A204.1 (cell line): Measurements from ENCODE around the gene ANXA6.

ENCODE experiments used
- FAIRE-seq: peaks from 2 replicates; lab custom pipeline; 2012; peaks lifted over from hg19 to GRCh38; lab: Jason Lieb, UNC

The ANXA6 gene

DNA sequence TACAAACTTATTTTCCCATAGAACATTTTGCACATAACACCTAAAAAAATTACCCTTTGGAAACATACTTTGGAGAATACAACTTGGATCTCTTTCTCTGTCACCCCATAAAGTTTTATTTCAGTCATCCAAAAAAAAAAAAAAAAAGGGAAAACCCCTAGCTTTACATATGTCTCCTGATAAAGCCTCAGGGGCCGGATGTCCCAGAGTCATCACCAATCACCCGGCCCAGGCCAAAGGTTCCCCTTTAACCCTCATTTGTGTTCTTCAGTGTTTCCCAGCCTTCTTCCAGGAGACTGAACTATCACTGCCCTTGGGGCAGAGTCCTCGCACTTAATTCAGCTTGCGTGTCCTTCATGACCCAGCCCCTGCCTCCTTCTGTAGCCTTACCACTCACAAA lies 28.8 kb downstream of the ANXA6 start:
- FAIRE-seq, result no peak

DNA sequence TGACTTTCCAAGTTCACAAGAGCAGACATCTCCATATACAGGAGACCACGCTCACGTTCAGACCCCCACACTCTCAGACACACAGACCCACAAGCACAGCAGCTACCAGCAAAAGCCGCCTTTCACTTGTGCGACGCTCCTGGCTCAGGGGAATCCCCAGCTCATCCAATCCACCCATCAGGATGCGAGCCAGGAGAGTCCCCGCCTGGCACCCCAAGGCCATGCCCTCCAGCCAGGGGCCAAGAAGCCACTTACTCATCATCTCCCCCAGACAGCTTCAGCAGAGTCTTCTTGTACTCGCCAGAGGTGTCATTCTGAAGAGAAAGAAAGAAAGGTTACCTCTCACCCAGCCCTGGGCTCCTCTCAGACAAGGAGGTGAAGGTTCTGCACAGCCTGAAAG lies 29.7 kb downstream of the ANXA6 start:
- FAIRE-seq, result no peak

DNA sequence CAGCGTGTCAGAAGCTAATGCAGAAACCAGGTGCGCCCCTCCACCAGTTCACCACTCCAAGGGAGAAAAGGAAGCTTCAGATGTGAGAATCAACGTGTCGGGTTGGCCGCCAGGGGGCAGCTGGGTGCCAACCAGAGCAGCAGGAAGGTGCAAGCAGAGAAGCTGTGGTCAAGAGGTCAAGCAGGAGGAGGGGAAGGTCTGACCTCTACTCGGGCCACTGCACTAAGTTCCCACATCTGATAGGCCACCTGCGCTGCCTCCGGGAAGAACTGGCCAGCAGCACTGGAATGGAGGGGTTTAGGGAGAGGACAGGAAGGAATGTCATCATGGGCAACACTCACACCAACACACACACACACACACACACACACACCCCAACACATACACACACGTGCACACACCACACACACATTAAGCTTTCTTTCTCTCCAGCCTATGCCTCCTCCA lies 31.4 kb downstream of the ANXA6 start:
- FAIRE-seq, result no peak

DNA sequence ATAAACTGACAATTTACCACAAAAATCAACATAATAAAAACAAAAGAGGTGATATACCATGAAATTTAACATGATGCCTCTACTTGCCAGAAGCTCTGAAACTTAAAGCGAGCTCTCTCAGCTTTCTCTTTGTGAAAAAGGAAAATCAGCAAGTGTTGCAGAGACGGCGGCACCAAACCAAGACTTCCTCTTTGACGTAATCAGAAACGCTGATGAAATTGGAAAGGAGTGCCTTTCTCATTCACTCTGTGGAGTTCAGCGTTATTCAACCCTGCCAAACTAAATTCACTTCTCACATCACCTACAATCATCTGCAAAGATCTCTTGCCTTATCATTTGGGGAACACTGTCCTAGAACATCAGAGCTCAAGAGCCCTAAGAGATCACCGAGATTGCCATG lies 32.2 kb downstream of the ANXA6 start:
- no peak for FAIRE-seq

DNA sequence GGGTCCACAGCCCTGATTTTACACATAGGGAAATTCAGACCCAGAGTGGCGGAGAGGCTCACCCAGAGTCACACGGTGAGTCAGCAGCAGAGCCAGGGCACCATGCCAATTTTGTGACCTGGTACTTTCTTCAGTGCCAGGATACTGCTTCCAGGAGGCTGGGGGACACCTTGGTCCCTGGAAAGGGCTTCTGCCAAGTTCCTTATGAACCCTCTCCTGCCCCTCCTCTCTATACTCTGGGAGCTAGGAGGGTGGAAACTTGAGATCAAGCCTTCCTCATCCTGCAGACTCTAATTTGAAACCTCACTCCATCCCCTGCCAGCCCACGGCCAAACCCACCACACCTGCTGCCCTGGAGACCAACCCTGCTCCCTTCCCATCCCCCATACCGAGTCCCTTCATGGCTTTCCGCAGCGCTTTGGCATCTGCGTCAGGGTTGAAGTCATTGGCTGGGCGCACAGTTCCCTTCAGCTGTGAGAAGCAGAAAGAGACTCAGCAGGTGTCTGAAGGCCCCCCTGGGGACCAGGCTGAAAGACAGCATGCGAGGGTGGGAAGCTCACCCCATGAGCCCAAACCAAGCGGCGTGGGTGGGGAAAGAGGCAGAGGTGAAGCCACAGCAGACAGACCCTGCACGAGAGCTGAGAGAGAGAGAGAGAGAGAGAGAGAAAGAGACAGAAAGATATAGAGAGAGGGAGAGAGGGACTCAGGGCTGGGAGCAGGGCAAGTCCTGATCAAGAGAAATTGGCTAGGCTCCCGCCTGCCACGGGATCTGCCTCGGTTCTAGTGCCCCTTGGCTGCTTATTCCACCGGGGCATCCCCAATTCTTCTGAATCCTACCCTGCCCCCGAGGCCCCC lies 33.5 kb downstream of the ANXA6 start:
- FAIRE-seq, result no peak

DNA sequence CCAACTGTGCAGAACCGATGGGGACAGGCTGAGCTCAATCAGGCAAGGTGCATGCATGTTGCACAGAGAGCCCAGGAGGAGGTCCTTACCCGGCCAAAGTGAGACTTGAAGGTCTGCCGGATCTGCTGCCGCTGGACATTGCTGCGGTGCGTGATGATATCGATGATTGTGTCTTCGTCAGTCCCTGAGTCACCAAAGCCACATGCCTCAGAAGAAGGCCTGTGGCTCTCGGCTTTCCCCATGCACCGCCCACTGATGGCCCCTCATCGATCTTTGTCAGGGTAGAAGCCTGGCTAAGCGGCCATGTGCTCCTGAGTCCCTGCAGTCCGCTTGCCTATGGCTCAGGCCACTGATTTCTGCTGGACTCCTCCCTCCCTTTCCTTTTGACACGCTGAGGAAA lies 34.8 kb downstream of the ANXA6 start:
- FAIRE-seq, result no peak

DNA sequence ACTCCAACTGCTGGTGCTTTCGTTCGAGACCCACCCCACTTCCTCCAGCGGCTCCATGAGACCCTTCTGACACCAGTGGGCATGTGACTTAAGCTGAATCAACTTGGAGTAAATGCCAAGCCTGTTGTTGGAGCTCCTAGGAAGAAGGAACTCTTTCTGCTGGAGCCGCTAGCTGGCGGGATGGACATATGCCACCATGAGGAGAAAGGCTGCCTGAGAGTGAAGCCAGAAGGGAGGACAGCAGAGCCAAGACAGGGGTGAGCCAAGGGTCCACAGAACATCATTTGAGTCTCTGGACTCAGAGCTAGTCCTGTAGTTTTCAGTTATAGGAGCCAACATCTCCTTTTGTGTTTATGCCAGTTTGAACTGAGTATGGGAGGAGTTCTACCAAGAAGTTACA lies 35.9 kb downstream of the ANXA6 start:
- no peak for FAIRE-seq

DNA sequence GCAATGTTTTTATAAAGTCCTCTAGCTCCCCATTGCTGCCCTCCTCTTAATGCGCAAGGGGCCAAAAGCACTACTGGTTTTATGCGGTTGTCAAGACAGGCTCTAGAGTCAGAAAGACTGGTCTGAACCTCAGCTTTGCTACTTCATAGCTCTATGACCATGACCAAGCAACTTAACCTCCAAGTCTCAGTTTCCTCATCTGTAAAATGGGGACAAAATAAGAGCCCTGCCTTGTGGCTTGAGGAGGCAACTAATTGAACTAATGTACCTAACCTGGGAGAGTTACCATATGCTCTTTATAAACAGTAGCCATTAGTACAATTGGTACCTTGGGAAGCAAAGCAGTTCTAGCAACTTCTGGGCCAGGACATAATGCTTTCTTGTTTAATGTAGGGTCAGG lies 36.5 kb downstream of the ANXA6 start:
- FAIRE-seq, result no peak

DNA sequence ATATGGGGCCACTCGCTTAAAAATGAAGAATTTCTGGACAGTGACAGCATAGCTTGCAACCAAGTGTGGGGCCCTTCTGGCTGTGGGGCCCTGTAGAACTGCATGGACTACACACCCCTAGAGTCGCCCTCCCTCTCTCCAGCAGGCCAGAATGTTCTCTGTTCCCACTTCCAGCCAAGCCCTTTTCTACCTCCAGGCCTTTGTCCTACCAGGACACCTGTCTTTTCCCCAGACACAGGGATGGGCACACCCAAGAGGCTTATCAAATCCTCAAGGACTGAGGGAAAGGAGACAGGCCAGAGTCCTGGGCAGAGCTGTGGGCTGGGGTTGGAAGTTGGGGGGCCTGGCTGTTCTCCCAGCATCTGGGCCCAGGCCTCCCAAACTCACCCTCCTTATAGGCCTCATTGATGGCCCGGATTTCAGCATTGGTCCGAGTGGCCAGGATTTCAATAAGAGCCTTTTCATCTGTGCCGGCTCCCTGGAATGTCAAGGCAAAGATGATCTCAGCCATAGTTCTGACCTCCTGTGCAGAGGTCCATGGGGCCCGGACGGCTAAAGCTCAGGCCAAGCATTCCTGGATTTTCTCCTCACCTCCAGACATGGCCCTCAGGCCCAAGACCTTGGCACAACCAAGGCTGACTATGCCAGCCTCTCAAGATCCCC lies 38.5 kb downstream of the ANXA6 start:
- no peak for FAIRE-seq

DNA sequence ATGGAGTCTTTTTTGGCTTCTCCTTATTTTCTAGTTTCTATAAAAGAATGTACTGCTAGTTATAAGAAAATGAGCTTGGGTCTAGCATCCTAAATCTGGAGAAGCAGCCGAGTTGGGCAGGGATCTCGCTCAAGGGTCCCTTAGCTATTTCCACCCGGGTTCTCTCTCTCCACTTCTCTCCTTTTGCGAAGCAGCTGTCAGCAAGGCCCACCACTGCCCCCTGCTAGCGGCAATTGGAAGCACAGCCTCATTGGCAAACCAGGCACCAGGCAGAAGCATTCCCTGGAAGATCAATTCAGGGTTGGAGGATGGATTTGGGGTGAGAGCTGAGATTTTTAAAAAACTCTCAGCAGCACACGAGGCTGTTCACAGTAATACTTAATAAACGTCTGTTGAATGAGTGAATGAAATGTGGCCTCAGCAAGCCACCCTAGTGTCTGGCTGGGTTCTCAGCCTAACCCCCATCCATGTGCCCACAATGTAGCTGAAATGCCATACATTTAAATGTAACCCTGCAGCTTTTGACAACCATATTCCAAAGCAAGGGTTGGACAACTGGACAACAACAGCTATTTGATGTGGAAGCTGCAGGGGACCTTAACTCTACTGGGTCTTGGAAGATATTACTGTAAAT lies 42.2 kb downstream of the ANXA6 start:
- FAIRE-seq, result no peak

DNA sequence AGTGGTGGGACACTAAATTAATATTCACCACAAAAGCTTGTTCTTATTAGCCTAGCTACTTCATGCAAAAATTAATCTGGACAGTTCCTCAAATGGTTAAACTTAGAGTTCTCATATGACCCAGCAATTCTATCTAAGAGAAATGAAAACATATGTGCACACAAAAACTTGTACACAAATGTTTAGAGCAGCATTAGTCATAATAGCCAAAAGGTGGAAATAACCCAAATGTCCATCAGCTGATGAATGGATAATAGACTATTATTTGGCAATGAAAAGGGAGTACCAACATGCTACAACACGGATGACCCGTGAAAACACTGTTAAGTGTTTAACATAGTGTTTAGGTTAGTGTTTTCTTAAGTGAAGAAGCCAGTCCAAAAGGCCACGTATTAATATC lies 43.9 kb downstream of the ANXA6 start:
- no peak for FAIRE-seq

DNA sequence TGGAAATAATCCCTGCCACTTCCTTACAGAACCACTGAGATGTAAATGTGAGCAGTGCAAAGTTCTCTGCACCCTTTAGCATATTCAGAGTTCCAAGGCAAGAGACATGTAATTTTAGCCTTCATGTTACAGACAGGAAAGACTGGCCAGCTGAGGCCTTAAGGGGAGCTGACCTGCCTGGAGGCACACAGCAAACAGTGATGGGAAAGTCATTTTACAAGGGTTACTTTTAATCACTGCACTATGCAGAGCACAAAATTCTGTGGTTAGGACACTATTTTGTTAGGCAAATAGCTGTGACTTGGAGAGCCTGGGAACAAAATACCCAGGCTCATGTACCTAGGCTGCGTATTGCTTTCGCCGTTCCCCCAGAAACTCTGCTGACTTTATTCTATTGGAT lies 46.6 kb downstream of the ANXA6 start:
- no peak for FAIRE-seq

DNA sequence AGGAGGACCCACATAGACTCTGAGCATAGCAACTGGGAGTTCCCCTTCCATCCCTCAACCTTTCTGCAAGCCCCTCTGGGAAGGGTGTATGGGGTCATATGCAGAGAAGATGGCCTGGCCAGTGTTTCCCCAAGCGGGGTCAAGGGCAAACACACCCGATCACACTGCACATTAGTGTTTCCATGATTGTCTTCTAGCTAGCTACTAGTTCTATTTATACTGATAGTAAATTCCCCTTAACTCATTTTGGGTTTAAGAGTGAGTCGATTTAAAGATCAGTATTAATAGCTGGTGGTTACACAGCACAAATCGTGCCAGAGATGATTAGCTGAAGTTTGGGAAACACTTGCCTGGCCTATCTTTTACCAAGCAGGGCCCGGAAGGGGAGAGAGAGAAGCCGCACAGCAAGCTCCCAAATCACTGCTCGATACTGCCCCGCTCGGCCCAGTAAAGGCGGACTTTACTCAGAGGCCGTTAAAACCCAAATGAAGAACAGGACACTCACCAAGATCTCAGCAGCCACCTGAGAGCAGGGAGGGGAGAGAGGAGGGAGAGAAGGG lies 47.4 kb downstream of the ANXA6 start:
- no peak for FAIRE-seq

DNA sequence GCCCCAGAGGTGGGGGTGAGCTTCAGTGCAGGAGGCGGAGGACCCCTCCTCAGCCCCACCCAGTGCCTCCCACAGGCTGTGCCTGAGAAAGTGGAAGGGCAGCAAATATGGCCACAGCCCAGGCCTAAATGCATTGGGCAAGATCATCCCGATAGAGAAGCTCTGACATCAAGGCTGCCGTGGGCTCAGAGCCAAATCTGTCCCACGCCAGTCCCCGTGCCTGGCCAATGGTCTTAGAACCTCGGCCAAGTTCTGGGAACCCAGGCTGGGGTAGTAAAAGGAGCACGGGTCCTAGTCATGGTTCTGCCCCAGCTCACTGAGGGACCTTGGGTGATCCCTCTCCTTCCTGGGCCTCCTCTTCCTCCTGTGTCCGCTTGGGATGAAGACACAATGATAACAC lies 49.0 kb downstream of the ANXA6 start:
- FAIRE-seq, result no peak

DNA sequence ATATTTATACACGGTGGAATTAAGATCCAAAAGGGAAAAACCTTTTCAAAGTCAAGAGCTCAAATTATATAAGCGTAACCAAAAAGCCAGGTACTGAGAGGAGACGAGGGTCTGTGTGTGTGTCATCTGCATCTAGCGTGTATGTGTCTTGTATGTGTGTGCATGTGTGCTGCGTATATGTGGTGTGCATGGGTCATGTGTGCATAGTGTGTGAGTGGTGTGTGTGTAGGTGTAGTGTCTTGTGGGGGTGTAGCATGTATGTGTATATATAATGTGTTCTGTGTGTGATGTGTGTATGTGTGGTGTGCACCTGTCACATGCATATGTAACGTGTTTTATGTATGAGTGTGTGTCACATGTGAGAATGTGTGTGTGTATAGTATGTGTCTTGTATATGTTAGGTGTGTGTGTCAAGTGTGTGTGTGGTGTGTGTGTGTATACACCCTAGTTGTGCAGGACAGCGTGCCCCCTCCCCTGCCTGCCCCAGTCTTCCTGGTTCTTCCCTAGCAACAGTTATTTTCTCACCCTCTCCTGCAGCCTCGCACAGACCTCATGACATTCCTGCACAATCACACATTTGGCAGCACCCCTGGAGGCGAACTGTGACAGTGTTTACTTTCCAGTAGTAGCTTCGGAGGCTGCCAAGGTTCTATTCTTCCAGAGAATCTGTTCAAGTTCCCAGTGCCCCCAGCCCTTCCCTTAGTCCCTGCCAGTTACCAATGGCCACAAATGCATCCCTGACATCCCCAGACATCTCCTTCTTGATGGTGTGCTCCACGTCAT lies 49.6 kb downstream of the ANXA6 start:
- no peak for FAIRE-seq

DNA sequence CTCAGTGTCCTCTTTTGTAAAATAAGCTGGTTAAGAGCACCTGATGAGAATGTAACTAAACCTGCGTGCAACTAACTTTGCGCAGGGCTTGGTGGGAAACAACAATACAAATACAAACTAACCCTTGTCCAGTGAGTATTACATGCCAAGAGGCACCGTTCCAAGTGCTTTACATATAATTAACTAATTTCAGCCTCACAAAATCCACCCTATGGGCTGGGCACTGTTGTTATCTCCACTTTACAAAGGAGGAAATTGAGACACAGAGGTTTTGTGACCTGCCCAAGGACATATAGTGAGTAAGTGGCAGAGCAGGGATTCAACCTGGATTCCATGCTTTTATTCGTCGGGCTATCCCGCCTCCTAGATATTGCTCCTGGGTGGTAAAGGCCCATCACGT lies 50.5 kb downstream of the ANXA6 start:
- FAIRE-seq, result no peak

DNA sequence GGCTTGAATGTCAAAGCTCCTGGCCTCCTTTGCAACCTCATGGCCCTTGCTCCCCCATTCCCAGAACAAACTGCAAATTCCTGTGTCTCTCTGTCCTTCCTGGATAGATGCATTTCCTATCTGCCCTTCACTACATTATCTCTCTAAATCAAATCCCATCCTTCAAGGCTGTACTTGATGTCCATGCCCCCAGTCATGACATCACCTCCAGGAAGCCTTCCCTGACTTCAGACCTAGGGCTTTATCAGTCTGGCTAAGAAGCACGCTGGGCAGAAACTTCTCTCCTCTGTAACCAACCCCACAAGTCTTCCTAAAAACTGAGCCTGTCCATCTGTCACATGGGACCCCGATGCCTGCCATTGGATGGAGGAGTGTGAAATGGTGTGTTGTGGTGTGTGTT lies 51.1 kb downstream of the ANXA6 start:
- no peak for FAIRE-seq

DNA sequence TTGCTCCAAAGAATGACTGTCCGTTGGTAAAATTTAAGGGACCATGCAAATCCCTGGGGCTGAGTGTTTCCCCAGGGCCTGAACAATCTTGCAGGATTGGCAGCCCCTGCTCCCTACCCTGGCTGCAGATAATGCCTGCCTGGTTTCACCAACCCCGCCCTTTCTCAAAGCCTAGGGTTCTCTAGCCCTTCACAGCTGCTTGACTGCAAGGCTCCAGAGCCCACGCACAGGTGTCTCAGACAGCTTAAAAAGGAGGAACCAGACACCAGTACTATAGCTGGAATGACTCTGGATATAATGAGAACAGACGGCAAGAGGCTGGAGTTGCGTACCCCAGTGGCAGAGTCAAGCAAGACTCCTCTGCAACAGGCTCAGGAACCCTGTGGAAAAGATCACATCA lies 51.5 kb downstream of the ANXA6 start:
- FAIRE-seq, result no peak

DNA sequence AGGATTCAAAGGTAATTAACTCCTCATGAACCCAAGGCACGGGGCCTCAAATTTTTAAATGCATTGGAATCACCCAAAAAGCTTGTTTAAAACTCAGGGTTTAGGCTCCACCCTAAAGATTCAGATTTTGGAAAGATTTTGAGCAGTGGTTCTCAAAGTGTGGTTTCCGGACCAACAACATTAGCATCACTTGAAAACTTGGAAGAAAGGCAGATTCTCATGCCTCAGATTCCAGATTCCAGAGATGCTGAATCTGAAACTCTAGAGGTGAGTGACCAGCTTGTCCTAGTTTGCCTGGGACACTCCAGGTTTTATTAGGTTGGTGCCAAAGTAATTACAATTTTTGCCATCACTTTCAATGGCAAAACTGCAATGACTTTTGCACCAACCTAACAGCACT lies 52.0 kb downstream of the ANXA6 start:
- no peak for FAIRE-seq

DNA sequence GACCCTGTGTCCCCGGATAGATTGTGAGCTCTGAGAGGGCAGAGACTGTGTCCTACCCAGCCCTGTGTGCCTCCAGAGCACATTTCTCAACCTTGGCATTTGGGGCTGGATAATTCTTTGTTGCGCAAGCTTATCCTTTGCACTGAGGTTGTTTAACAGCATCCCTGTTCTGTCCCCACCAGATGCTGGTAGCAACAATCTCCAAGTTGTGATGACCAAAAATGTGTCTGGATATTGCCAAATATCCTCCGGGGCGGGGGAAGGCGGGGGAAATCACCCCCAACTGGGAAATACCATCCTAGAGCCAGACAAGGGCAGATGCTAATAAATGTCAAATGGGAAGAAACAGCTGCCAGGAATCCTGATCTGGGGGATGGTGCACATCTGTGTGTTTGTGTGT lies 52.8 kb downstream of the ANXA6 start:
- no peak for FAIRE-seq

DNA sequence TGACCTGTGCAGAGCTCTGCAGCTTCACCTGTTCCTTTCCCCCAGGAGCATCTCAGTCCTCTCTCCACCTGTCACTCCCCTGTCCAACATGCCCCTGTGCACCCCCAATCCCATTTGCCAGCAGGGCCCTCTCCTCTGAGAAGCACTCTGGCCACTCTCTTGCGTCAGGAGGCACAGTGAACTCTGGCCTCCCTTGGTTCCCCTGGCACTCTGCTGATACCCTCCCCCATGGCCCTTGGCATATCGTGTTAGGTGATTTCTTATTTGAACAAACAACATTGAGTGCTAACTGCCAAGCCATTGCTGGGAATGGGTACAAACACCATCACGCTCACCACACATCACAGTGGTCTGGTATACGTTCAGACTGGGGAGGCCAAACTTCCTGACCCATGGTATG lies 55.8 kb downstream of the ANXA6 start:
- no peak for FAIRE-seq

DNA sequence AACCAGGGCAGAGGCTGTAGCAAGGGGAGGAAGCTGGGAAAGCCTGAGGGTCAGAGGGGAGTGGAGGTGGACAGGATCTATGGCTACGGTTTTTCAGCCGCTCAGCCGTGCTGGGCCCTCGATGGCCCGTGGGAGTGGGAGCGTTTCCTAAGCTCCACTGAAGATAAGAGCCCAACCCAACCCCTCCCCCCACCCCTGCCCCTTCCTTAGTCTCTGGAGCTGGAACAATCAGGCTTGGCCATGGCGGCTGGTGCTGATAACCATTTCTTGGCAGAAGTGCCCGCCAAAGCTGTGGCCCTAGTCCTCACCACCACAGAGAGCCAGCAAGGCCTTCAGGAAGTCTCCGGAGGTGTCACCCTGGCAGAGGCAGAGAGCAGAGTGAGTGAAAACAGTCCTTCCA lies 56.4 kb downstream of the ANXA6 start:
- no peak for FAIRE-seq
